Liver (tissue), 9 donors: ENCODE results near the gene RNF126. TPM values are rescaled to one million over a fixed set of nuclear protein-coding genes. Genes with fewer than 3 reads are reported as not detected.
"Not testable (repeated sequence)": the region's sequence is repeated elsewhere in the genome, so short reads cannot be mapped to it uniquely, and the experiment has no call there.

Experiments
- DNase-seq: peaks from one replicate; pipeline ENCODE4 v3.0.0-alpha.2; 2017; ENCODE audit warnings: low spot score
- H3K27ac ChIP-seq, 2 donors: one replicate each; pipeline ENCODE4 v1.7.0; 2013; ENCODE audit warnings: inconsistent platforms in 2 of 2, low read length in 2 of 2, control low read depth in 1 of 2, low read depth in 1 of 2, mild to moderate bottlenecking in 1 of 2
- H3K27me3 ChIP-seq, 4 donors: one replicate each; pipeline versions ENCODE4 v1.6.1 to v1.7.0; 2013; ENCODE audit warnings: low read length in 3 of 4, inconsistent platforms in 1 of 4, mild to moderate bottlenecking in 1 of 4, moderate library complexity in 1 of 4; ENCODE audit not compliant: control insufficient read depth in 4 of 4, insufficient read depth in 4 of 4
- H3K36me3 ChIP-seq, 4 donors: one replicate each; pipeline versions ENCODE4 v1.6.1 to v1.7.0; 2013; ENCODE audit warnings: low read length in 3 of 4, mild to moderate bottlenecking in 3 of 4, low read depth in 1 of 4, moderate library complexity in 1 of 4; ENCODE audit not compliant: control insufficient read depth in 4 of 4, insufficient read depth in 3 of 4
- H3K4me1 ChIP-seq, 4 donors: one replicate each; pipeline versions ENCODE4 v1.6.1 to v1.7.0; 2013; ENCODE audit warnings: low read length in 3 of 4, mild to moderate bottlenecking in 3 of 4, moderate library complexity in 1 of 4; ENCODE audit not compliant: control insufficient read depth in 4 of 4, insufficient read depth in 4 of 4
- H3K4me3 ChIP-seq, 3 donors: one replicate each; pipeline versions ENCODE4 v1.6.1 to v1.7.0; 2013; ENCODE audit warnings: low read length in 3 of 3, control low read depth in 1 of 3, low read depth in 1 of 3, mild to moderate bottlenecking in 1 of 3
- H3K9ac ChIP-seq, 2 donors: one replicate each; pipeline ENCODE4 v1.7.0; 2013; ENCODE audit warnings: low read length in 2 of 2, mild to moderate bottlenecking in 2 of 2, moderate library complexity in 2 of 2, control low read depth in 1 of 2, low read depth in 1 of 2
- H3K9me3 ChIP-seq, 4 donors: one replicate each; pipeline versions ENCODE4 v1.6.1 to v1.7.0; 2013; ENCODE audit warnings: low read length in 3 of 4; ENCODE audit not compliant: control insufficient read depth in 4 of 4
- ATF3 ChIP-seq: IDR thresholded peaks from 2 replicates; pipeline ENCODE4 v1.6.1; 2016; ENCODE audit warnings: antibody characterized with exemption
- CTCF ChIP-seq: fragments of 150-350 bp; IDR thresholded peaks from 2 replicates; pipeline ENCODE4 v1.5.1; 2017; ENCODE audit warnings: improper control_type of control experiment, low read depth, low read length; ENCODE audit not compliant: missing input control
- FOXA2 ChIP-seq: IDR thresholded peaks from 2 replicates; pipeline ENCODE4 v1.6.1; 2016; ENCODE audit warnings: antibody characterized with exemption
- GABPA ChIP-seq, 2 donors: IDR thresholded peaks in 1 of 2; conservative IDR thresholded peaks in 1 of 2; 2 replicates each; pipeline ENCODE4 v1.6.1; 2016; ENCODE audit warnings: antibody characterized with exemption in 2 of 2, mild to moderate bottlenecking in 1 of 2, moderate library complexity in 1 of 2
- HNF4A ChIP-seq, 2 donors: conservative IDR thresholded peaks; 2 replicates each; pipeline ENCODE4 v1.6.1; 2016; ENCODE audit warnings: antibody characterized with exemption in 2 of 2, mild to moderate bottlenecking in 2 of 2
- JUND ChIP-seq, 2 donors: IDR thresholded peaks; 2 replicates each; pipeline ENCODE4 v1.6.1; 2016; ENCODE audit warnings: antibody characterized with exemption in 2 of 2
- MAX ChIP-seq: IDR thresholded peaks from 2 replicates; pipeline ENCODE4 v1.6.1; 2016; ENCODE audit warnings: antibody characterized with exemption
- NR2F2 ChIP-seq: IDR thresholded peaks from 2 replicates; pipeline ENCODE4 v1.6.1; 2016; ENCODE audit warnings: antibody characterized with exemption
- RAD21 ChIP-seq, 2 donors: IDR thresholded peaks; 2 replicates each; pipeline ENCODE4 v1.6.1; 2016; ENCODE audit warnings: antibody characterized with exemption in 2 of 2, mild to moderate bottlenecking in 2 of 2
- TAF1 ChIP-seq: conservative IDR thresholded peaks from 2 replicates; pipeline ENCODE4 v1.6.1; 2016; ENCODE audit warnings: antibody characterized with exemption, mild to moderate bottlenecking
- YY1 ChIP-seq: IDR thresholded peaks from 2 replicates; pipeline ENCODE4 v1.6.1; 2016; ENCODE audit warnings: antibody characterized with exemption, mild to moderate bottlenecking
- ZBTB33 ChIP-seq: IDR thresholded peaks from 2 replicates; pipeline ENCODE4 v1.6.1; 2016; ENCODE audit warnings: antibody characterized with exemption
- WGBS: extraction: QIAGEN DNeasy Blood & Tissue Kit; methylation state at CpG from one replicate; pipeline ENCODE4 v1.1.7; 2013; 5-methylcytosine and 5-hydroxymethylcytosine counted together
- polyA plus RNA-seq, 2 donors: library from polyadenylated mRNA; stranded (reverse) in 1 of 2; unstranded in 1 of 2; fragments of 200-250 nt in 1 of 2; fragments of >200 nt in 1 of 2; fragmentation: Nextera tagmentation in 1 of 2; extraction: Ambion mirVana in 1 of 2; gene quantifications; one replicate each; pipeline versions ENCODE4 v1.2.1 to v1.2.3, GENCODE V29; 2013 to 2015
- total RNA-seq, 2 donors: library from RNA; depleted of rRNA; stranded (reverse); fragments of >200 nt; gene quantifications; one replicate each; pipeline ENCODE4 v1.2.3, GENCODE V29; 2014
- donor health status: healthy.
- donor health status: healthy.
- donor health status: healthy.
- donor health status: healthy.
- donor health status: healthy.

RNF126 gene
- total and polyA plus RNA-seq, 4 donors: 16.7 to 32.7 (median 24.1) TPM

GRCh38 chr19:608155-609003 is 54.6 kb downstream of the RNF126 start:
- H3K4me1 ChIP-seq: peaks cover 0 to 3% (median 0%) of the 10 kb centered on the region in 4 donors
- DNase-seq: no peak
- H3K36me3 ChIP-seq: peaks cover 0 to 2% (median 0%) of the 10 kb centered on the region in 4 donors
- no peak overlapping the region for H3K4me3 ChIP-seq
- H3K27ac ChIP-seq: no peak overlapping the region
- no peak for TF ChIP-seq HNF4A (conservative IDR thresholded peaks at IDR 0.05)
- no peak for TF ChIP-seq RAD21 (IDR thresholded peaks at IDR 0.05)
- TF ChIP-seq FOXA2: no peak
- no peak for TF ChIP-seq GABPA (IDR thresholded peaks at IDR 0.05 in 1 of 2, conservative IDR thresholded peaks at IDR 0.05 in 1 of 2)
- no peak for TF ChIP-seq ATF3
- TF ChIP-seq ZBTB33: no peak
- TF ChIP-seq YY1: no peak
- TF ChIP-seq MAX: no peak
- no peak for TF ChIP-seq NR2F2
- H3K9ac ChIP-seq: no peak overlapping the region
- H3K27me3 ChIP-seq: no peaks in the 10 kb centered on the region
- WGBS: 80% methylated on average over 30 of the region's 30 CpGs
- no peaks in the 10 kb centered on the region for H3K9me3 ChIP-seq

GRCh38 chr19:607301-608154 is 55.5 kb downstream of the RNF126 start:
- H3K36me3 ChIP-seq: no peaks in the 10 kb centered on the region

GRCh38 chr19:605061-605971 is 57.7 kb downstream of the RNF126 start:
- not testable (repeated sequence) for DNase-seq, H3K9me3 ChIP-seq, H3K27me3 ChIP-seq, H3K36me3 ChIP-seq, H3K9ac ChIP-seq, H3K4me3 ChIP-seq, H3K27ac ChIP-seq, H3K4me1 ChIP-seq
- WGBS: 87% methylated on average over 34 of the region's 34 CpGs

More at GRCh38 chr19:607301-608154, 55.5 kb downstream of the RNF126 start:
- DNase-seq: no peak
- Histone ChIP-seq H3K27me3 (no peaks in the 10 kb centered on the region), H3K9me3 (no peaks in the 10 kb centered on the region), H3K4me1 (peaks cover 0 to 3% (median 0%) of the 10 kb centered on the region in 4 donors), H3K27ac (no peak overlapping the region), H3K9ac (no peak overlapping the region), H3K4me3 (no peak overlapping the region)
- WGBS: 87% methylated on average over 30 of the region's 30 CpGs
- TF ChIP-seq YY1: no peak
- no peak for TF ChIP-seq NR2F2
- no peak for TF ChIP-seq ATF3
- no peak for TF ChIP-seq JUND (IDR thresholded peaks at IDR 0.05)
- TF ChIP-seq CTCF: no peak
- no peak for TF ChIP-seq RAD21 (IDR thresholded peaks at IDR 0.05)
- TF ChIP-seq TAF1: no peak
- no peak for TF ChIP-seq FOXA2
